Keratinocyte (primary cell): ENCODE data around the gene KRTAP12-3.

Source experiments
- EZH2 ChIP-seq: IDR thresholded peaks from one replicate; pipeline ENCODE4 v1.6.1; 2012; ENCODE audit warnings: inconsistent platforms, mild to moderate bottlenecking, low read length, moderate library complexity
- TF ChIP-seq, protein P1 (sequence below), 3 experiments: IDR thresholded peaks in 1 of 3; conservative IDR thresholded peaks in 1 of 3; optimal IDR thresholded peaks in 1 of 3; 2 replicates in 2 of 3; 3 replicates in 1 of 3; pipeline versions ENCODE3 to v1.5.1; 2011; ENCODE audit warnings: low read length in 3 of 3, mild to moderate bottlenecking in 3 of 3, moderate library complexity in 2 of 3, control low read depth in 1 of 3, inconsistent platforms in 1 of 3; ENCODE audit not compliant: insufficient read depth in 2 of 3; ENCODE audit errors: extremely low read depth in 1 of 3

DNA sequence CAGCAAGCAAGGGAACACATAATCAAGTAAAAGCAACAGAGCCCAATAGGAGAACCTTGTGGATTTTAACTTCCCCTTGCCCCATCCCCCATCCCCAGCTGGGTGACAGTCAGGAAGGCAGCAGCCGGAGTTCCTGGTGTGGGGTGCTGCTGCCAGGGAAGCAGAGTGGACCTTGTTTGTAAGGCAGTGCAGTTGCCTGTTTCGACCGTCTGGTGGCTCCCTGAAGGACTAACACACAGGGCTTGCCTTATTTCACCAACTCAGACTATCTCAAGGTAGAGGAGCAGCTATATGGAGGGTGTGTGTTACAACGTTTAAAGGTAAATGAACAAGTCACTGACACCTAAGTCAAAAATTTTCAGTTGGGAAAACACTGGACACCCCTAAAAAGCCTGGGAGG is 39.2 kb upstream of the KRTAP12-3 start:
- TF ChIP-seq, protein P1, sequence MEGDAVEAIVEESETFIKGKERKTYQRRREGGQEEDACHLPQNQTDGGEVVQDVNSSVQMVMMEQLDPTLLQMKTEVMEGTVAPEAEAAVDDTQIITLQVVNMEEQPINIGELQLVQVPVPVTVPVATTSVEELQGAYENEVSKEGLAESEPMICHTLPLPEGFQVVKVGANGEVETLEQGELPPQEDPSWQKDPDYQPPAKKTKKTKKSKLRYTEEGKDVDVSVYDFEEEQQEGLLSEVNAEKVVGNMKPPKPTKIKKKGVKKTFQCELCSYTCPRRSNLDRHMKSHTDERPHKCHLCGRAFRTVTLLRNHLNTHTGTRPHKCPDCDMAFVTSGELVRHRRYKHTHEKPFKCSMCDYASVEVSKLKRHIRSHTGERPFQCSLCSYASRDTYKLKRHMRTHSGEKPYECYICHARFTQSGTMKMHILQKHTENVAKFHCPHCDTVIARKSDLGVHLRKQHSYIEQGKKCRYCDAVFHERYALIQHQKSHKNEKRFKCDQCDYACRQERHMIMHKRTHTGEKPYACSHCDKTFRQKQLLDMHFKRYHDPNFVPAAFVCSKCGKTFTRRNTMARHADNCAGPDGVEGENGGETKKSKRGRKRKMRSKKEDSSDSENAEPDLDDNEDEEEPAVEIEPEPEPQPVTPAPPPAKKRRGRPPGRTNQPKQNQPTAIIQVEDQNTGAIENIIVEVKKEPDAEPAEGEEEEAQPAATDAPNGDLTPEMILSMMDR (optimal IDR thresholded peaks at IDR 0.05 in 1 of 3, IDR thresholded peaks at IDR 0.05 in 1 of 3, conservative IDR thresholded peaks at IDR 0.05 in 1 of 3; ENCODE audit: extremely low read depth in 1 of 3, insufficient read depth in 2 of 3, low read length in 3 of 3), result peak in 1 of 3 experiments; percentile 7
- no peak for TF ChIP-seq EZH2
